Neural progenitor cell (in vitro differentiated cells): ENCODE measurements around the gene UNC5CL.

ENCODE experiments used
- EZH2 ChIP-seq: fragments of 200-600 bp; sonication (generic); IDR thresholded peaks from 2 replicates; pipeline ENCODE4 v1.6.1; 2017; ENCODE audit warnings: antibody characterized with exemption, mild to moderate bottlenecking, moderate library complexity
- TF ChIP-seq, protein P1 (sequence below): fragments of 200-600 bp; sonication (generic); IDR thresholded peaks from 2 replicates; pipeline ENCODE4 v1.5.1; 2017; ENCODE audit warnings: antibody characterized with exemption, mild to moderate bottlenecking

DNA sequence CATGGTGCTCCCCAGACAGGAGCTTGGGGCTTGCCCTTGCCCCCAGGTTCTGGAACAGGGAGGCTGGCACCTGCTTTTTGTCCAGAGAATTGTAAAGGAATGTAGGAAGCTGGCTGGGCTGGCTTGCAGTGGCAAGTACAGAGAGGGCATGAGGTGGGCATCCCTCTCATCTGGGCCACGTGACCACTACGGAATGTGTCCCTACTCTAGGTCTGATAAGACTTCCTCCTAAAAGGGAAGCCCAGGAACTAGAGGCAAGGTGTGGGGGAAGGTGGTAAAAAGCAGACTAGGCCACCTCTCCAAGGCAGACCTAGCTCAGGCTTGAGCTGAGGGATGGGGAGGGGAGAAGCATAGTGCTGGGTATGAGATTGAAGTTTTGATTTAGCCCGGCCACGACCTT lies 38.8 kb downstream of the UNC5CL start:
- TF ChIP-seq, protein P1, sequence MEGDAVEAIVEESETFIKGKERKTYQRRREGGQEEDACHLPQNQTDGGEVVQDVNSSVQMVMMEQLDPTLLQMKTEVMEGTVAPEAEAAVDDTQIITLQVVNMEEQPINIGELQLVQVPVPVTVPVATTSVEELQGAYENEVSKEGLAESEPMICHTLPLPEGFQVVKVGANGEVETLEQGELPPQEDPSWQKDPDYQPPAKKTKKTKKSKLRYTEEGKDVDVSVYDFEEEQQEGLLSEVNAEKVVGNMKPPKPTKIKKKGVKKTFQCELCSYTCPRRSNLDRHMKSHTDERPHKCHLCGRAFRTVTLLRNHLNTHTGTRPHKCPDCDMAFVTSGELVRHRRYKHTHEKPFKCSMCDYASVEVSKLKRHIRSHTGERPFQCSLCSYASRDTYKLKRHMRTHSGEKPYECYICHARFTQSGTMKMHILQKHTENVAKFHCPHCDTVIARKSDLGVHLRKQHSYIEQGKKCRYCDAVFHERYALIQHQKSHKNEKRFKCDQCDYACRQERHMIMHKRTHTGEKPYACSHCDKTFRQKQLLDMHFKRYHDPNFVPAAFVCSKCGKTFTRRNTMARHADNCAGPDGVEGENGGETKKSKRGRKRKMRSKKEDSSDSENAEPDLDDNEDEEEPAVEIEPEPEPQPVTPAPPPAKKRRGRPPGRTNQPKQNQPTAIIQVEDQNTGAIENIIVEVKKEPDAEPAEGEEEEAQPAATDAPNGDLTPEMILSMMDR, result no peak
- TF ChIP-seq EZH2, result no peak
